HUES6 (cell line): ENCODE measurements around the gene SH3GL1.
A peak's percentile ranks its signal among the peaks of the same experiment; 100 is the strongest.

Source experiments
- H3K27ac ChIP-seq: 2 replicates; pipeline ENCODE4 v1.7.0; 2013; ENCODE audit warnings: low read depth, mild to moderate bottlenecking, low read length, inconsistent platforms
- H3K27me3 ChIP-seq: 2 replicates; pipeline ENCODE4 v1.6.1; 2013; ENCODE audit warnings: low read length; ENCODE audit not compliant: control insufficient read depth, insufficient read depth
- H3K36me3 ChIP-seq: 2 replicates; pipeline ENCODE4 v1.6.1; 2013; ENCODE audit warnings: low read length; ENCODE audit not compliant: control insufficient read depth, insufficient read depth
- H3K4me1 ChIP-seq: 2 replicates; pipeline ENCODE4 v1.6.1; 2013; ENCODE audit warnings: low read length; ENCODE audit not compliant: control insufficient read depth, insufficient read depth
- H3K4me3 ChIP-seq: 2 replicates; pipeline ENCODE4 v1.5.1; 2013; ENCODE audit warnings: low read depth, low read length
- H3K9ac ChIP-seq: one replicate; pipeline ENCODE4 v1.6.1; 2013; ENCODE audit warnings: mild to moderate bottlenecking, low read length
- H3K9me3 ChIP-seq: 2 replicates; pipeline ENCODE4 v1.6.1; 2013; ENCODE audit warnings: low read depth, low read length; ENCODE audit not compliant: control insufficient read depth, insufficient read depth

SH3GL1 gene

GRCh38 chr19:4443188-4443587, 42.8 kb upstream of the SH3GL1 start:
- Histone ChIP-seq H3K36me3 (peaks cover 85% of the 10 kb centered on the region), H3K27ac (no peak overlapping the region), H3K27me3 (no peaks in the 10 kb centered on the region), H3K9ac (no peak overlapping the region), H3K9me3 (no peaks in the 10 kb centered on the region), H3K4me1 (no peaks in the 10 kb centered on the region), H3K4me3 (no peak overlapping the region)

GRCh38 chr19:4442819-4443146, 42.4 kb upstream of the SH3GL1 start:
- Histone ChIP-seq H3K27ac (no peak overlapping the region), H3K9me3 (no peaks in the 10 kb centered on the region), H3K4me1 (no peaks in the 10 kb centered on the region), H3K9ac (no peak overlapping the region), H3K4me3 (no peak overlapping the region), H3K27me3 (no peaks in the 10 kb centered on the region), H3K36me3 (peaks cover 85% of the 10 kb centered on the region)

- H3K9me3 ChIP-seq, result no peaks in the 10 kb centered on the region
- H3K27ac ChIP-seq, result no peak overlapping the region
- no peaks in the 10 kb centered on the region for H3K4me1 ChIP-seq
- H3K27me3 ChIP-seq, result no peaks in the 10 kb centered on the region
- H3K4me3 ChIP-seq, result no peak overlapping the region
- peaks cover 82% of the 10 kb centered on the region for H3K36me3 ChIP-seq
- no peak overlapping the region for H3K9ac ChIP-seq
Measured at GRCh38 chr19:4441994-4442818, 41.9 kb upstream of the SH3GL1 start.

GRCh38 chr19:4439243-4439642, 38.9 kb upstream of the SH3GL1 start:
- H3K36me3 ChIP-seq, result peaks cover 83% of the 10 kb centered on the region
- H3K4me3 ChIP-seq, result no peak overlapping the region
- no peak overlapping the region for H3K9ac ChIP-seq
- no peaks in the 10 kb centered on the region for H3K9me3 ChIP-seq
- H3K4me1 ChIP-seq, result no peaks in the 10 kb centered on the region
- no peaks in the 10 kb centered on the region for H3K27me3 ChIP-seq
- H3K27ac ChIP-seq, result no peak overlapping the region

- Histone ChIP-seq H3K27me3 (no peaks in the 10 kb centered on the region), H3K4me3 (no peak overlapping the region), H3K27ac (no peak overlapping the region), H3K9me3 (no peaks in the 10 kb centered on the region), H3K36me3 (peaks cover 83% of the 10 kb centered on the region), H3K9ac (no peak overlapping the region), H3K4me1 (no peaks in the 10 kb centered on the region)
Measured at GRCh38 chr19:4437103-4437502, 36.8 kb upstream of the SH3GL1 start.

GRCh38 chr19:4436231-4436630, 35.9 kb upstream of the SH3GL1 start:
- Histone ChIP-seq H3K9ac (no peak overlapping the region), H3K36me3 (peaks cover 88% of the 10 kb centered on the region)

DNA sequence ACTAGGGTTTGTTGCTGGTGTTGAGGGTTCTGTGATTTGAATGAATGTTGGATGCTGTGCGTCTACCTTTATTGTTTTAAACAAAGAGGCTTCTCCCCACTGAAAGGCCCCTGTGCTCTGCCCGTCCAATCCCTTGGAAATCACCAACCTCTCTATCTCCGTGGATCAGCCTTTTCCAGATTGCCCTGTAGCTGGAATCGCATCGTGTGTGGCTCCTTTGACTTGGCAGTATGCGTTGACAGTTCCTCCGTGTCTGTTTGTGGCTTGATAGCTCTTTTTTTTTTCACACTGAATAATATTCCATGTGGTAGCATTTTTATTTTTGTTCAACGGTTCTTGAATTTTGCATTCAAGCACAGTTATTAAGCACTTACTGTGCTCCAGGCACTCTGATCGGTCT, 34.0 kb upstream of the SH3GL1 start:
- H3K36me3 ChIP-seq, result peaks cover 93% of the 10 kb centered on the region

More at GRCh38 chr19:4436231-4436630, 35.9 kb upstream of the SH3GL1 start:
- no peaks in the 10 kb centered on the region for H3K27me3 ChIP-seq
- H3K9me3 ChIP-seq, result no peaks in the 10 kb centered on the region
- H3K4me1 ChIP-seq, result no peaks in the 10 kb centered on the region
- no peak overlapping the region for H3K27ac ChIP-seq
- H3K4me3 ChIP-seq, result no peak overlapping the region

GRCh38 chr19:4432918-4433506, 32.7 kb upstream of the SH3GL1 start:
- H3K36me3 ChIP-seq, result peaks cover 95% of the 10 kb centered on the region

More for the DNA sequence above, 34.0 kb upstream of the SH3GL1 start:
- no peaks in the 10 kb centered on the region for H3K4me1 ChIP-seq
- no peak overlapping the region for H3K4me3 ChIP-seq
- no peak overlapping the region for H3K27ac ChIP-seq
- no peaks in the 10 kb centered on the region for H3K9me3 ChIP-seq
- no peaks in the 10 kb centered on the region for H3K27me3 ChIP-seq
- H3K9ac ChIP-seq, result no peak overlapping the region

GRCh38 chr19:4431808-4432674, 31.7 kb upstream of the SH3GL1 start:
- Histone ChIP-seq H3K27ac (0 out of 2 replicates have a peak overlapping the region, but pooled peaks have one; percentile 33), H3K27me3 (no peaks in the 10 kb centered on the region), H3K4me3 (no peak overlapping the region), H3K9ac (no peak overlapping the region), H3K9me3 (no peaks in the 10 kb centered on the region), H3K4me1 (no peaks in the 10 kb centered on the region), H3K36me3 (peaks cover 92% of the 10 kb centered on the region)

More at GRCh38 chr19:4432918-4433506, 32.7 kb upstream of the SH3GL1 start:
- H3K27ac ChIP-seq, result no peak overlapping the region
- no peak overlapping the region for H3K4me3 ChIP-seq
- no peak overlapping the region for H3K9ac ChIP-seq
- no peaks in the 10 kb centered on the region for H3K9me3 ChIP-seq
- no peaks in the 10 kb centered on the region for H3K27me3 ChIP-seq
- H3K4me1 ChIP-seq, result no peaks in the 10 kb centered on the region

GRCh38 chr19:4431296-4431695, 30.9 kb upstream of the SH3GL1 start:
- H3K27me3 ChIP-seq, result no peaks in the 10 kb centered on the region
- no peak overlapping the region for H3K27ac ChIP-seq
- peaks cover 90% of the 10 kb centered on the region for H3K36me3 ChIP-seq
- H3K4me3 ChIP-seq, result no peak overlapping the region
- H3K9ac ChIP-seq, result no peak overlapping the region
- no peaks in the 10 kb centered on the region for H3K9me3 ChIP-seq
- no peaks in the 10 kb centered on the region for H3K4me1 ChIP-seq

- H3K9me3 ChIP-seq, result no peaks in the 10 kb centered on the region
- H3K4me3 ChIP-seq, result no peak overlapping the region
- no peaks in the 10 kb centered on the region for H3K4me1 ChIP-seq
- no peaks in the 10 kb centered on the region for H3K27me3 ChIP-seq
- no peak overlapping the region for H3K9ac ChIP-seq
- peaks cover 91% of the 10 kb centered on the region for H3K36me3 ChIP-seq
- H3K27ac ChIP-seq, result no peak overlapping the region
Measured at GRCh38 chr19:4430760-4431159, 30.4 kb upstream of the SH3GL1 start.
